GM12891 (cell line): ENCODE measurements around the gene TMEM178B.

Experiments used
- DNase-seq: peaks from one replicate; pipeline ENCODE4 v3.0.0; 2011; ENCODE audit warnings: low spot score; ENCODE audit not compliant: insufficient read length
- FAIRE-seq: peaks from 2 replicates; lab custom pipeline; 2011; peaks lifted over from hg19 to GRCh38; lab: Jason Lieb, UNC
- PAX5 ChIP-seq: IDR thresholded peaks from 2 replicates; pipeline ENCODE4 v1.6.1; 2011; ENCODE audit warnings: low read length, moderate library complexity, mild to moderate bottlenecking; ENCODE audit not compliant: insufficient read depth, severe bottlenecking
- POLR2A ChIP-seq: IDR thresholded peaks from 2 replicates; pipeline ENCODE4 v1.6.1; 2011; ENCODE audit warnings: low read depth, low read length, control low read depth
- POLR2AphosphoS5 ChIP-seq: IDR thresholded peaks from 2 replicates; pipeline ENCODE4 v1.6.1; 2011; ENCODE audit warnings: low read depth, low read length, control low read depth
- POU2F2 ChIP-seq: IDR thresholded peaks from 2 replicates; pipeline ENCODE4 v1.6.1; 2011; ENCODE audit warnings: low read depth, mild to moderate bottlenecking, control low read depth, low read length, moderate library complexity
- SPI1 ChIP-seq: IDR thresholded peaks from 2 replicates; pipeline ENCODE4 v1.6.1; 2011; ENCODE audit warnings: low read depth, low read length, control low read depth
- TAF1 ChIP-seq: IDR thresholded peaks from 2 replicates; pipeline ENCODE4 v1.6.1; 2011; ENCODE audit warnings: low read depth, low read length, control low read depth

The TMEM178B gene

DNA sequence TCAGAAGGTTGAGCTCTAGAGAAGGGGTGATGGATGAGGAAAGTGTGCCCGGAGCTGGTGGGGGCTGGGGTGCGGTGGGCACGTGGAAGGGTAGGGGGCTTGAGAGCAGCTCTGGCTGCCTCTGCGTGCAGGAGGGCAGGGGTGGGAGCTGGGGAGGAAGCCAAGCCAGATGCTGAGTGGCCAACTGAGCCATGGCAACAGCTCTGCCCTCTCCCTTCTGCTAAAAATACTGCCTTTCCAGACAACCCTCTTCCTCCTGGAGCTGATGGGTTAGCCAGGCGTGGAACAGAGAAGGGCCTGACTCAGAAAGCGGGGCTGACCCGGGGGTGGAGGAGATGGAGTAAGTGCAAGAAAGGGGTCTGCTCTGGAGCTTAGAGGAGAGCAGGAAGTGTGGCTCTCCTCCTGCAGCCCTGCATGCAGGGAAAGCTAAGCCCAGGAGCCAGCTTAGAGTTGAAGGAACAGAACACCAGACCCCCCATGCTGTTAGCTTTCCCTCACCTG lies 362.8 kb downstream of the TMEM178B start:
- FAIRE-seq, result no peak
- TF ChIP-seq POU2F2 (no peak), TAF1 (no peak)
- DNase-seq, result no peak

DNA sequence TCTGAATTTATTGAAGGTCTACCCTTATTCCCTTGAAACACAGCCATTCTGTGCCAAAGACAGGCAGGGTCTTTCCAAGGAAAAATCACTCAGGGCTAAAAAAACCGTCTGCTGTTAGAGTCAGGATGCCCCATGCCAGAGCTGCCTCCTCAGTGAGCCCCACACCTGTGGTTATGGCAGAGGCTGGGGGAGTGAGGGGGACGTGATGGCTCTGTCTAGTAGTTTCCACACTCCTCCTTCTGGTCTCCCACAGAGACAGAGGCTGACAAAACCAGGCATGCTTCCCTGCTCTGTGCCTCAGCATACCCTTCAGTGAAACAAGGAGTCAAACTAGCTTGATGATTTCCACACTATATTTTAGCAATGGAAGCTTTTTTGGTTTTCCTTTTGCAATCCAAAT lies 365.3 kb downstream of the TMEM178B start:
- DNase-seq (no peak), FAIRE-seq (no peak)
- TF ChIP-seq SPI1, result no peak
- no peak for TF ChIP-seq TAF1
- no peak for TF ChIP-seq PAX5
- TF ChIP-seq POU2F2, result no peak
- no peak for TF ChIP-seq POLR2A
- no peak for TF ChIP-seq POLR2AphosphoS5

DNA sequence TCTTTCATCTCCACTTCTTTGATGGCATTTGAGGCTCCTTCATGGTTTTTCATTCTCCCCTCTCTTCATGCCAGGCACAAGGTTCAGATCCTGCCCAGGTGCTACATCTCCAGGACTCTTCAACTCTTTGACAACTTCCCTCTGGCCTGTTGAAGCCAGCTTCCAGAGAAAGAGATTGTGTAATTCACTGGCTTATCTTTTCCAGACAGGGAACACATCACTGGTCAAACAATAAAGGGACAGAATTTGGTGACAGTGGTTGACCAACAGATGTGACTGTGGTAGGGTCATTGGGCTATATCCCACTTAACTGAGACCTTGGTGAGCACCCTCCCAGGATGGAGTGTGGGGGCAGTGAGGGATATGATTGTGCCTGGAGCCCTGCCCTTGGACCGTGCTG lies 365.9 kb downstream of the TMEM178B start:
- FAIRE-seq, result no peak
- TF ChIP-seq POLR2A (no peak), POLR2AphosphoS5 (no peak), SPI1 (no peak), PAX5 (no peak), POU2F2 (no peak), TAF1 (no peak)

DNA sequence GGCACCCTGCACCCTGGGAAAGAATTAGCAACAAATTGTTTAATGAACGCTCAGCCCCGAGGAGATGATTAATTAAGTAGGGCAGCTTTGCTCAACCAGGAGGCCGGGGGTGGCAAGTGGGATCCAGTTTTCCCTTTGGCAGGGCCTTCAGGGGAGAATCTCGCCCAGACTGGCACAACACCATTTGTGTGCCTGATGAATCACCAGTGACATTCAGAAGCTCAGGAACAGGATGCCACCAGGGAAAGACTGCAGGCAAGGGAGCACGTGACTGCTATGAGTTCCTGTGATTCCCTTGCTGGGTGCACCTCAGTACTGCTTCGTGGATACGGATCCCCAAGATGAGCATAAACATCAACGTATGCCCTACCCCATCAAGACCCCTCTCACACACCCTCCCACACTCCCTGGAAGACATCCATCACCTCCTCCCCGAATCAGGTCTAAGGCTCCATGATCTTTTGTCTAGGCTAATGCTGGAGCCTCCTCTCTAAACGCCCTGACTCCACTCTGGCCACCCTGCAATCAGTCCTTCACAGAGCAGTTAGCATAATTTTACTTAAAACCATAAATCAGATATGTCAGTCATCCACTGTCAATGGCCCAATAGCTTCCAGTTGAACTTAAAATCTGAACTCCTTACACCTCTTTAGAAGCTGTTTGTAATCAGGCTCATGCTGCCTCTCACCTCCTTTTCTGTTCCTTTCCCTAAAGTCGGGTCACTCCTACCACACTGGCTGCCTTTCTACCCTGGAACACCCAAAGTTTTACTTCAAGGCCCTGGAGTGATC lies 368.2 kb downstream of the TMEM178B start:
- FAIRE-seq (no peak), DNase-seq (no peak)
- TF ChIP-seq SPI1 (no peak), POLR2AphosphoS5 (no peak), POLR2A (no peak), TAF1 (no peak), POU2F2 (no peak), PAX5 (no peak)

More for the DNA sequence above, 365.9 kb downstream of the TMEM178B start:
- no peak for DNase-seq

DNA sequence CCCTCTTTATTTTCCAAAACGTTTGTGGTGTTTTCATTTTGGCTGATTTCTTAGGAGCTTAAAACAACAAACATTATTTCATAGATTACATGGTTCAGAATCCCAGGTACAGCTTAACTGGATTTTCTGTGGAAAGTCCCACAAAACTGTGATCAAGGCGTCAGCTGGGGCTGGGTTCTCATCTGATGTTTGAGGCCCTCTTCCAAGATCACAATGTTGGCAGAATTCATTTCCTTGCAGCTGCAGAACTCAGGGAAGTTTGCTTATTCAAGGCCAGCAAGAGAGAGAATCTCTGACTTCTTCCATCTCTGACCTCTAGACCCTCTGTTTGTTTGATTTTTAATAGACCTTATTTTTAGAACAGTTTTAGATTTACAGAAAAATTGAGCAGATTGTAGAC lies 368.9 kb downstream of the TMEM178B start:
- FAIRE-seq, result no peak

DNA sequence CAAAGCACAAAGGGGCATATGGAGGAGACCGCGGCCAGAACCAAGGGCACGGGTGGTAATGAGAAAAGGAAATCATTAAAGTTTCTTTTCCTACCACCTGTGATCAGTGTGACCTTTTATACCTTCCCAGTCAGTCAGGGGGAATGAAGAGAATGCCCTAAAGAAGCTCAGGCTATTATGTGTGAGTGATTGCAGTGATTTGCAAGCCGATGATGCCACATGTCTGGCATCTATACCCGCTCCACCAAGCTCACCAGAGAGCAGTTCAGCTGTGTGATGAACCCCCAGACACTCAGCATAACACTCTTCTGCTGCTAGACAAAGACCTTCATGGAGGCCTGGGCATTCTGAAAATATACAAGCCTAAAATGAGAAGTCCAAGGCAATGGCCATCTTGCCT lies 371.1 kb downstream of the TMEM178B start:
- DNase-seq (no peak), FAIRE-seq (no peak)
- TF ChIP-seq TAF1, result no peak
- no peak for TF ChIP-seq POLR2AphosphoS5
- TF ChIP-seq PAX5, result no peak
- TF ChIP-seq POU2F2, result no peak
- TF ChIP-seq POLR2A, result no peak
- no peak for TF ChIP-seq SPI1

More for the DNA sequence above, 368.9 kb downstream of the TMEM178B start:
- TF ChIP-seq POU2F2 (no peak), POLR2AphosphoS5 (no peak), TAF1 (no peak), PAX5 (no peak), POLR2A (no peak), SPI1 (no peak)
- no peak for DNase-seq

DNA sequence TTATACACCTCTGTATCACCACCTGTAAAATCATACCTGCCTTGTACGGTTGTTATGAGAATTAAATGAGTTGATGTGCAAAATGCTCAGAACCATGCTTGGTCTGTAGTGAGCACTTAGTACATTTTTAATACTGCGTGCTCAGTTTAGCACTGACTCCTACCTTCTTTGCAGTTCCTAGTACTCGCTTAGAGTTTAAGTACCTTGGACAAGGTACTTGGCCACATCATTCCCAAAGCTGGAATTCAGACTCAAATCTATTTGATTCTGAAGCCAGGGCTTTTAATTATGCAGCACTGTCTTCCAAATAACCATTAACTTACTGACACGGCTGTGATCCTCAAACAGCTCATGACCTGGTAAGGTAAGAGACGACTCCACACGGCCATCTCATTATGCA lies 377.4 kb downstream of the TMEM178B start:
- no peak for DNase-seq
- TF ChIP-seq SPI1, result no peak
- TF ChIP-seq POLR2A, result no peak
- no peak for TF ChIP-seq POLR2AphosphoS5
- TF ChIP-seq PAX5, result no peak
- TF ChIP-seq POU2F2, result no peak
- no peak for TF ChIP-seq TAF1
- FAIRE-seq, result no peak

DNA sequence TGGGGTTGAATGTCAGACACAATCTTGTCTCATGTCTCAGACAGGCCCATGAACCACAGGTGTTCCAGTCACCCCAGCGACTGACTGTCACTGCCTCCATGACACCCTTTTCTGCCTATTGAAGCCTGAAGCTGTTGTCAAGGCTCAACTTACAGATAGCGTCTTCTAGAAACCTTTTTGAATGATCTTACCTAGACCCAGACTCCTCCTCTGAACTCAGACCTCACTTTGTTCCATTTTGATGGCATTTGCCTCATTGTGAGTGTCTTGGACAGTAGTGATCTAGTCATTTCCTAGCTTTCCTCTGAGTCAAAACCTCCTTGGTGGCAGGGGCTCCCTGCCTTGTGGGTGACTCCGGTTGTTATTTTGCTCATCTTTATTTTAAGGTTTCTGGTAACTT lies 379.0 kb downstream of the TMEM178B start:
- TF ChIP-seq POU2F2 (no peak), SPI1 (no peak), POLR2A (no peak), POLR2AphosphoS5 (no peak), PAX5 (no peak), TAF1 (no peak)
- FAIRE-seq (no peak), DNase-seq (no peak)

DNA sequence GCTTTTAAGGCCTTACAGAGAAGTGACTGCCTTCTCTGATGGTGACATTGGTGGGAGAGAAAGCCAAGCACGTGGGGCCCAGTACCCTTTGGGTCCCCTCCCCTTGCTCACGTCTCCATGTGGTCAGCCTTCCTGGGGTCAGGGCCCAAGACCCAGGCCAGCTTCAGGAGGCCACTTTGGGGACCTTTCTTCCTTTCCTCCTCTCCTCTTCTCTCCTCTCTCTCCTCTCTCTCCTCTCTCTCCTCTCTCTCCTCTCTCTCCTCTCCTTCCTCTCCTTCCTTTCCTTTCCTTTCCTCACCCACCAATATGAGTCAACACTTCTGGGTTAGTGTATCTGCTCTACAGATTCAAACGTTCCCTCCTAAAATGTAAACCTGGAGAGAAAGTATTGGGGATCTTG lies 380.5 kb downstream of the TMEM178B start:
- no peak for TF ChIP-seq POLR2A
- TF ChIP-seq POU2F2, result no peak
- no peak for TF ChIP-seq SPI1
- no peak for TF ChIP-seq PAX5
- no peak for TF ChIP-seq TAF1
- no peak for TF ChIP-seq POLR2AphosphoS5
- DNase-seq (no peak), FAIRE-seq (no peak)

DNA sequence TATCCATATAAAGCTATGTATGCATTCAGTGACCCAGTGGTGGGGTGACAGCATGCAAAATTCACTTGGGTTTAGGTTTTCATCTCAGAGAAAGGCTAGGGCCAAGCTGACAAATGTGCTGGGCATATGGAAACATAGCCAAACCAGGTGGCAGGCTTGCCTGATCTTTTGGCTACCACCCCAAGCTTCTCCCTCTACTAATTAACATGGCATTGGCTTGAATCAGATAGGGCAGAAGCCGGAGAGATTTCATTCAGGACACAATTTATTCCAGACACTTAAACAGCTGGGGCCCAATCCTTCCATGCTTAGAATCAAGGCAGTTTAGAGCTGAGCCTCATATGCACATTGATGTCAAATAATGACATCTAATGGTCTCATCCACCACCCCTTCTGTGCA lies 381.9 kb downstream of the TMEM178B start:
- FAIRE-seq, result no peak
- no peak for DNase-seq
- TF ChIP-seq POU2F2 (no peak), TAF1 (no peak), POLR2A (no peak), POLR2AphosphoS5 (no peak), SPI1 (no peak), PAX5 (no peak)
